ENCODE results near the gene PRKCH.
"Not testable (repeated sequence)": the region's sequence is repeated elsewhere in the genome, so short reads cannot be mapped to it uniquely, and the experiment has no call there.

The PRKCH gene

DNA sequence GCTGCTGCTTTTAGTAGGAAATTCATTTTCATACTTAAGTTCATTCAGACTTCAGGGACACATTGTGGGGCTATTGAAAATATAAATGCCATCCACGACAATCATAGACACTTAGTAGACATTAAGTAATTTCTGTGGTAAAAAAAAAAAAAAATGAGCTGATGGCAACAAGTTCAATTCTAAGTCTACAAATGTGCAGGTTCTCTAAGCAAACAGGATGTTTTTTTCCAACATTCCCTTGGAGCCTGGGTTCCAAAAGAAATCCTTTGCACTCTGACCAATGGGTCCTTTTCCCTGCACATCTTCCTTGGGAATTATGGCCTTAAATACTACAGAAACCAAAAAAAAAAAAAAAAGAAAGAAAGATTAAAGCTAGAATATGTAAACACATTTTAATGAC lies 198.4 kb downstream of the PRKCH start:
- no peak for DNase-seq

GRCh38 chr14:61520576-61520975 lies 199.2 kb downstream of the PRKCH start:
- no peak for DNase-seq

GRCh38 chr14:61521773-61522172 lies 200.4 kb downstream of the PRKCH start:
- DNase-seq = no peak

- DNase-seq = no peak
Observed at GRCh38 chr14:61523751-61524150, 202.4 kb downstream of the PRKCH start.

DNA sequence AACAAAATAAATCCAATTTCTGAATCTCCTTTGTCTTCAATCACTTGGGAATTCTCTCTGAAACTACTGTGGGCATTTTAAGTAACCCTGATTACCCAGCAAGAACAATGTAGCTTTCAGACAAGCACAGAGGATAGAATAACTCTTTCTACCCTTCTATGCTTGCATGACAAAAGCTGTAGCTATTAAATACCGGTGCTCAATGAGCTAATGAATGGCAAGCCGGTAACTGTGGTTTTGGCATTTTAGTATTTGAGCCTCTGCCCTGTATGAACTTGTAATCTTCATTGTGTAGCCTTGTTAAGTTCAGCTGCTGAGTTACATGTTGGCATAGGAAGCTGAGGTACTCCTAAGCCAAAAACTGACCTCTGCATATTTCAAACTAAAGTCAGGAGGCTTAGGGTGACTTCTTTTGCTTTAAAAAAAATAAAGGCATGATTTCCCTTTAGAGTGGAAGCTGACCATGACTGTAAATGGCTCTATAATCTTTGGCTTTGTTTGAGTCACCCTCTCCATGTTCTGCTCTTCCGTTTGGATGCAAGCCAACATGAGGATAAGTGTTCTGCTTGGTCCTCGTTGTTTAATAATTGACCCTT lies 202.9 kb downstream of the PRKCH start:
- peak; percentile 49 for DNase-seq

- no peak for DNase-seq
Observed at GRCh38 chr14:61524936-61525292, 203.5 kb downstream of the PRKCH start.

DNA sequence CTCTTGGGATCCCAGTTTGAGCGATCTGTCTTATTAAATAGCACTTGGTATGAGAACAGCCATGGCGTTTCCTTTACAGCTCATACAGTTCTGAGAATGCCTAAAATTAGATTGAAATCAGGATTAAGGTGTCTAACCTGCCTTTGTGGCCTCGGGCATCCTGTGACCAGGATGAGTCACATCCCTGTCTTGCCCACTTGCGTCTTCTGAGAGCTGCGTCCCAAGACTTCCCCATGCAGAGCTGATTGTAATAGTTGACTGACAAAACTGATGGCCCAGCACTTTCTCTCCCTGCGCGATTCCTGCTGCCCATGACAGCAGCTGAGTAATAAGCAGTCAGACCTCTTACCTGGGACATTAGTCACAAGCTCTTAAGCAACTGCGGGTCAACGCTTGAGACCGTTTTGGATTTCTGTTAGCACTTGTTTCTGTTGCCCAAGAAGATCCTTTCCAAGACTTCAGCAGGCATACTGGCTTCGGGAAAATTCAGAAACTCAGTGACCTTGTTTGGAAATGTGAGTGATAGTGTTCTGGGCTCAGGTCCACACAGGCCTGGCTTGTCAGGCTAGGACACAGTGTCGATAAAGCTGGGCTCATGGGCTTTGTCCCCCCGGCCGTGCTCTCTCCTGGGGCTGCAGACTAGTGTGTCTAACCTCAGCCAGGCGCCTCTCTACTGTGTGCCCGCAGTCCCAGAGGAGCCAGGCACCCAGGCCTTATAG lies 204.1 kb downstream of the PRKCH start:
- no peak for DNase-seq

- DNase-seq = peak; percentile 17
Observed at GRCh38 chr14:61526405-61527312, 205.3 kb downstream of the PRKCH start.

DNA sequence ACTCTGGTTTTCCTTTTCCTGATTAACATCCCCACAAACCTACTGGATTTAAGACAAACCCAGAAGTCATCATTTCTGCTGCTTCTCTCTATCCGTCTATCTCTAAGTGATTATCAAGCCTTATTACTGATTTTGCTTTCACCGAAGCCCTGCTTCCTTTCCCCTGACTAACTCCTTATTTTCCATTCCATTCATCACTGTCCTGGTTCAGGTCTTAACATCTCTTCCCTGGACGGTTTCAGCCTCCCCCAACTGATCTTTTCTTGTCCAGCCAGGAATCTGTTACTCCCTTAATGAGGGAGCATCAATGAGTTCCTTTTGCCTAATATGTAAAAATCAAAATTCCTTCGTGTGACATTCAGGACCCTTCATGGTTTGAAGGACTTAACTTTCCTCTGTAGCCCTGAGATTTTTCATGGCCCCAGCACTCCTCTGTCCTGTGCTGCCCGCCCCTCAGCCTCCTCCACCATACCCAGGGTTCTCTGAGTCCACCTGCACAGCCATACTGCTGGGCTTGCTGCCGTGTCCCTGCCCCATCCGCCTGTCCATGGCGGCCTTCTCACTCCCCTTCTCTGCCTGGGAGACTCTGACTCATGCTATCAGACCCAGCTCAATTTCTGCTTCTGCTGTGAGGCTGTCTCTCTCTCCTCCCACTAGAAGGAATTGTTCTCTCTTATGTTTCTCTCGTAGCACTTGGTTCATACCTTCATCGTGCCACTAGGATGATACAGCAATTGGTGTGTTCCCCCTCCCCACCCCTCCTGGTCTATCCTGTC lies 206.1 kb downstream of the PRKCH start:
- no peak for DNase-seq

DNA sequence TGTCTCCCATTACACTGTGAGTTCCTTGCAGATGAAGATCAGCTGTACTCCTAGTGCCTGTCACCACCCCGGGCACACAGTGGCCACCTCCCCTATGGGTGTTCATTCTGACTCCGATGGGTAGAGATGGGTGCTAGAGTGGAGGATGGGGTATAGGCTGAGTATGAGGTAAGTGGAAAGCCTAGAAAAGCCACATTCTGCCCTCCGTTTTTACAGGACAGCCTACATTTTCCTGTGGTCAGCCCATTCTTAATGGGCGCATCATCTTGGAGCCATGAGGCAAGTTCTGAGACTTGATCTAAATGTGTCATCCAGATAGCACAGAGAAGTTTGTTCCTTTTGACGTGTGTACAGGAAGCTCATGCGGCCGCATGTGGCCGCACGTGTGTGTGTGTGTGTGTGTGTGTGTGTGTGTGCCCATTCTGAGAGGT lies 207.2 kb downstream of the PRKCH start:
- no peak for DNase-seq

DNA sequence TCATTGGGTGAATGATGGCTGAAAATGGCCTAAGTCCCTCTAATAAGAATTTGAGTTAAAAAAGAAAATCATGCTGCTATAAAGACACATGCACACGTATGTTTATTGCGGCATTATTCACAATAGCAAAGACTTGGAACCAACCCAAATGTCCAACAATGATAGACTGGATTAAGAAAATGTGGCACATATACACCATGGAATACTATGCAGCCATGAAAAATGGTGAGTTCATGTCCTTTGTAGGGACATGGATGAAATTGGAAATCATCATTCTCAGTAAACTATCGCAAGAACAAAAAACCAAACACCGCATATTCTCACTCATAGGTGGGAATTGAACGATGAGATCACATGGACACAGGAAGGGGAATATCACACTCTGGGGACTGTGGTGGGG lies 208.0 kb downstream of the PRKCH start:
- not testable (repeated sequence) for DNase-seq

DNA sequence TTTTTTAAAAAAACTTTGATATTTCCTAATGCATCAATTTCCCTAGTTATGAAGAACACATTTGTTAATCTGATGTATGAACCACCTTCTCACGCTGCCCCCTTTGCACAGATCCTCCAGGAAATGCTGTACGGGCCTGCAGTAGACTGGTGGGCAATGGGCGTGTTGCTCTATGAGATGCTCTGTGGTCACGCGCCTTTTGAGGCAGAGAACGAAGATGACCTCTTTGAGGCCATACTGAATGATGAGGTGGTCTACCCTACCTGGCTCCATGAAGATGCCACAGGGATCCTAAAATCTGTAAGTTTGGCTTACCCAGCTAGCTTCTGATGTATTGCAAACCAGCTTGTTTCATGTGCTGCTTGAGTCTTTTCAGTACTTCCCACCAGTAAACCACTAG lies 208.9 kb downstream of the PRKCH start:
- no peak for DNase-seq

GRCh38 chr14:61530896-61531295 lies 209.5 kb downstream of the PRKCH start:
- no peak for DNase-seq

DNA sequence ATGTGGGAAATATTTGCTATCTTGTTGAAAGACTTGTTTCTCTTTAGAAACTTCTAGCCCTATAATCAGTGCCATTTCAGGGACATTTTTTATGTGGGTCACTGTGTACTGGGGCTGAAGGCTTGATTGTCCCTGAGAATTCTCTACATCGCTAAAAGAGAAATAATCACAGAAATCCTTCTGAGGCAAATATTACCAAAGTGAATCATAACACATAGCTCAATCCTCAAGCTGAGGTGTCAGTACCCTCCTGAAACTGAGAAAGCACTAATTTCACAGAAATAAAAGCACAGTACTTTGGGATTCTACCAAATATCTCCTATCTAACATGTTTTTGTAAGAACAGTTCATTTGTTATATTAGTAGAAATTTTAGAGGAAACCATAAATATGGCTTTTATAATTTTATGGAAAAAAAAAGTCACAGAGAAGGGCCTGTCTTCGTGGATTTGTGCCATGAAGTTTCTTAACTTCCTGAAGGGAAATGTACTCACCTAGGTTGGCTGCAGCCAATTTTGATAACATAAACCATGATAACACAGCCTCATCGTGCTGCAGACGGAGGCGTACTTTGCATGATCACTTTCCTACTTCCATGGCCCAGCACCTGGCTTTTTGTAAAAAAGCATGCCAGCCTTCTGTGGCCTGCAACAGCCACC lies 210.2 kb downstream of the PRKCH start:
- DNase-seq = no peak

GRCh38 chr14:61532123-61532505 lies 210.7 kb downstream of the PRKCH start:
- DNase-seq = no peak

- DNase-seq = no peak
Observed at GRCh38 chr14:61532763-61533162, 211.4 kb downstream of the PRKCH start.

DNA sequence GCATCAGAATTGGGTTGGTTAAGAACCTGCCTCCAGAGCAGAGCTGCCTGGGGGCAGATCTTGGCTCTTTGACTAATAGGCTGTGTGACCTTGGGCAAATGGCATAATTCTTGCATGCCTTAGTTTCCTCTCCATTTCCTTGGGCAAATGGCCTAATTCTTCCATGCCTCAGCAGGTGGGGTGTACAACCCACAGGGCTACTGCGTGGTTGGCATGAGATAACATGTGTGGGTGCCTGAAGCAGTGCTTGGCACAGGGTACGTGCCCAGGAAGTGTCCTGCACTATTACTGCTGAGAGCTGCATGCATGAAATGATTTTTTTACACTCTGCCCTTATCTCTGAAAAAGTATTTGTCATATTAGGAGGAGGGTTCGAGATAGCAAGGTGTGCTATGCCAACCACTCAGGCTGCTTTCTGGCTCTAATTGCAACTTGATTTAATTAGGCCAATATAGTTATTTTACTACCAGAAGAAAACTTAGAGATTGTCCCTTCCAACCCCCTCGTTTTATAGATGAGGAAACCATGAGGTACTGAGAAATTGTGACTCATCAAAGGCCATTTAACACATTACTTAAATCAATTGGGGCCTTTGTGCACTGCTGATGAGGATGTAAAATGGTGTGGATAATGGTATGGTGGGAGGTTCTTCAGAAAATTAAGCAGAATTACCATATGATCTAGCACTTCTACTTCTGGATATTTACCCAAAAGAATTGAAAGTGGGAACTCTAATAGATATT lies 212.3 kb downstream of the PRKCH start:
- no peak for DNase-seq

DNA sequence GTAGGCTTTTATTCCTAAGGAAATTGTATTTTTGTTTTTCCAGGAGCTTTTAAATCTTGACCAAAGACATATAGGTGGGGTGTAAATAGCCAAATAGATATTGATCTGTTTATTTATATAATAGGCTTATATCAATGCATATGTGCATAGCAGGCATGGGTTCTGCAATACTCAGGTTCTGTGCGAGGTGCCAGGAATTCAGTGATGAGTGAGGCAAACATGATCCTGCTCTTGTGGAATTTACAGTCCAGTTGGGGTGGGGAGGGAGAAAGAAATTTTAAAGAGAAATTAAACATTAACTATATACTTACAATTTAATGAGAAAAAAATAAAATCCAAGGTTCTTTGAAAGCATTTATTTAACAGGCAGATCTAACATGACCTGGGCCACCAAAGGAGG lies 213.7 kb downstream of the PRKCH start:
- no peak for DNase-seq

DNA sequence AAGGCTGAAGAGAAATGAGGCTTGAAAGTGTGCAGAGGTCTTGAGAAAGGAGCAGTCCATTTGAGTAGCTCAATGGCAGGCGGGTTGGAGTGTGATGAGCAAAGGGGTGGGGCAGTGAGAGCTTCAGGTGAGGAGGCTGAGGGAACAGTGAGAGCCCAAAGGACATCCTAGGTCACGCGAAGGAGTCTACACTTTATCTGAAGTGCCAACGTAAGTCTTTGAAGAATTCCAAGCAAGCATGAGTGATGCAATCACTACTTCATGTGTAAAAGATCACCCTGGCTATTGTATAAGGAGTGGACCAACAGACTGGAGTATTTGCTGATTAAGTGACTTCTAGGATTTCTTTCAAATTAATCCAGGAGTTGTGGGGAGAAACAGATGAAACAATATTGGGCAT lies 214.1 kb downstream of the PRKCH start:
- no peak for DNase-seq

- DNase-seq = no peak
Observed at GRCh38 chr14:61536661-61537562, 215.5 kb downstream of the PRKCH start.
